Subcutaneous adipose tissue (tissue), 4 donors: ENCODE results near the gene KMT2C. TPM values are rescaled to one million over a fixed set of nuclear protein-coding genes. Genes with fewer than 3 reads are reported as not detected.

Experiments
- CTCF ChIP-seq: fragments of 450-650 bp; IDR thresholded peaks from one replicate; pipeline ENCODE4 v1.5.1; 2016; ENCODE audit warnings: low read depth, mild to moderate bottlenecking, control low read depth, antibody characterized with exemption, moderate library complexity
- small RNA-seq: library from RNA; depleted of rRNA; stranded (forward); fragments of <200 nt; gene quantifications from one replicate; pipeline ENCODE3, GENCODE V24; 2016
- total RNA-seq, 4 donors: library from RNA; depleted of rRNA; stranded (reverse); fragments of >200 nt; gene quantifications; one replicate each; pipeline ENCODE4 v1.1.0, GENCODE V29; 2016

The KMT2C gene
- total RNA-seq, 4 donors from 2014 or later, result 68.7 to 86.8 (median 70.5) TPM

- no peak for TF ChIP-seq CTCF
These were observed 345.1 kb downstream of the KMT2C start for GRCh38 chr7:152090747-152091146.

- no peak for TF ChIP-seq CTCF
These were observed 346.6 kb downstream of the KMT2C start for GRCh38 chr7:152089183-152089582.

- no peak for TF ChIP-seq CTCF
These were observed 349.3 kb downstream of the KMT2C start for GRCh38 chr7:152086513-152086912.

GRCh38 chr7:152085131-152085530 is 350.7 kb downstream of the KMT2C start:
- TF ChIP-seq CTCF, result no peak

Small RNAs within 50 kb of the gene (small RNA-seq; reads per million reads assigned to genes)
- gene AC104692.1 (not detected), gene AC104692.2 (not detected), gene RF00019 (0.49 reads per million)

Other genes starting within 250 kb of the KMT2C start
- gene XRCC2, start 240.1 kb upstream of the KMT2C start, total RNA-seq, result 1 to 10 TPM in 2 of 4 donors, under 1 TPM in 2; 0.33 to 1.1 (median 0.89) TPM